Effector memory CD4-positive, alpha-beta T cell (primary cell): Measurements from ENCODE around the gene GFRA3.

ENCODE experiments used
- DNase-seq, 3 donors: peaks; one replicate each; pipeline ENCODE4 v3.0.0-alpha.2; 2020
- H3K27ac ChIP-seq: 2 replicates; pipeline ENCODE4 v1.7.0; 2013; ENCODE audit warnings: mild to moderate bottlenecking, low read length, moderate library complexity; ENCODE audit not compliant: insufficient read depth, poor library complexity, severe bottlenecking
- H3K27me3 ChIP-seq: replicated peaks from 2 replicates; pipeline ENCODE4 v1.7.0; 2013; ENCODE audit warnings: mild to moderate bottlenecking, low read length; ENCODE audit not compliant: insufficient read depth, control insufficient read depth, poor library complexity, severe bottlenecking
- H3K36me3 ChIP-seq: 2 replicates; pipeline ENCODE4 v1.7.0; 2013; ENCODE audit warnings: mild to moderate bottlenecking, low read length, moderate library complexity; ENCODE audit not compliant: control insufficient read depth, insufficient read depth
- H3K4me1 ChIP-seq: 2 replicates; pipeline ENCODE4 v1.7.0; 2013; ENCODE audit warnings: low read length, mild to moderate bottlenecking; ENCODE audit not compliant: control insufficient read depth, insufficient read depth, poor library complexity, severe bottlenecking
- H3K4me3 ChIP-seq: 2 replicates; pipeline ENCODE4 v1.7.0; 2013; ENCODE audit warnings: low read length, low read depth, mild to moderate bottlenecking; ENCODE audit not compliant: insufficient read depth, poor library complexity, severe bottlenecking
- H3K9me3 ChIP-seq: 2 replicates; pipeline ENCODE4 v1.7.0; 2013; ENCODE audit warnings: mild to moderate bottlenecking, low read length, moderate library complexity; ENCODE audit not compliant: control insufficient read depth

The GFRA3 gene

GRCh38 chr5:138212828-138213160 is 61.6 kb downstream of the GFRA3 start:
- peak overlapping the region; percentile 79 for H3K27ac ChIP-seq
- H3K27me3 ChIP-seq = no peaks in the 10 kb centered on the region
- peaks cover 4% of the 10 kb centered on the region for H3K36me3 ChIP-seq
- peaks cover 7% of the 10 kb centered on the region for H3K4me1 ChIP-seq
- peak overlapping the region; percentile 96 for H3K4me3 ChIP-seq
- no peak for DNase-seq
- H3K9me3 ChIP-seq = no peaks in the 10 kb centered on the region

- no peak for DNase-seq
- no peak overlapping the region for H3K27ac ChIP-seq
- peaks cover 7% of the 10 kb centered on the region for H3K4me1 ChIP-seq
- no peak overlapping the region for H3K4me3 ChIP-seq
- H3K36me3 ChIP-seq = peaks cover 7% of the 10 kb centered on the region
- H3K27me3 ChIP-seq = no peaks in the 10 kb centered on the region
- no peaks in the 10 kb centered on the region for H3K9me3 ChIP-seq
These were observed 63.4 kb downstream of the GFRA3 start for GRCh38 chr5:138210985-138211384.
